IPS-18a (cell line): ENCODE measurements around the gene SEMA6A.

Source experiments
- H3K27ac ChIP-seq: one replicate; pipeline ENCODE4 v1.5.1; 2013; ENCODE audit warnings: low read length
- H3K27me3 ChIP-seq: one replicate; pipeline ENCODE4 v1.6.1; 2013; ENCODE audit warnings: mild to moderate bottlenecking, low read length; ENCODE audit not compliant: control insufficient read depth, insufficient read depth
- H3K36me3 ChIP-seq: one replicate; pipeline ENCODE4 v1.6.1; 2013; ENCODE audit warnings: low read depth, low read length; ENCODE audit not compliant: control insufficient read depth
- H3K4me1 ChIP-seq: one replicate; pipeline ENCODE4 v1.6.1; 2013; ENCODE audit warnings: low read depth, low read length; ENCODE audit not compliant: control insufficient read depth
- H3K4me3 ChIP-seq: one replicate; pipeline ENCODE4 v1.5.1; 2013; ENCODE audit warnings: low read length
- H3K9ac ChIP-seq: one replicate; pipeline ENCODE4 v1.6.1; 2013; ENCODE audit warnings: mild to moderate bottlenecking, low read length, moderate library complexity
- H3K9me3 ChIP-seq: one replicate; pipeline ENCODE4 v1.6.1; 2013; ENCODE audit warnings: low read depth, low read length; ENCODE audit not compliant: control insufficient read depth

Gene SEMA6A

GRCh38 chr5:116575326-116576052 lies 866 bp upstream of the SEMA6A start:
- no peaks in the 10 kb centered on the region for H3K36me3 ChIP-seq
- no peaks in the 10 kb centered on the region for H3K9me3 ChIP-seq
- peak overlapping the region; percentile 65 for H3K27ac ChIP-seq
- peak overlapping the region; percentile 87 for H3K9ac ChIP-seq
- peak overlapping the region; percentile 80 for H3K4me3 ChIP-seq
- no peaks in the 10 kb centered on the region for H3K27me3 ChIP-seq
- peaks cover 31% of the 10 kb centered on the region for H3K4me1 ChIP-seq

- H3K36me3 ChIP-seq, result no peaks in the 10 kb centered on the region
- peak overlapping the region; percentile 87 for H3K9ac ChIP-seq
- H3K4me1 ChIP-seq, result peaks cover 44% of the 10 kb centered on the region
- no peaks in the 10 kb centered on the region for H3K9me3 ChIP-seq
- no peaks in the 10 kb centered on the region for H3K27me3 ChIP-seq
- H3K4me3 ChIP-seq, result peak overlapping the region; percentile 80
- peak overlapping the region; percentile 25 for H3K27ac ChIP-seq
Observed at GRCh38 chr5:116573702-116574366, 789 bp downstream of the SEMA6A start.

GRCh38 chr5:116573279-116573701 lies 1.3 kb downstream of the SEMA6A start:
- Histone ChIP-seq H3K4me1 (peaks cover 44% of the 10 kb centered on the region), H3K36me3 (peaks cover 3% of the 10 kb centered on the region), H3K27me3 (no peaks in the 10 kb centered on the region), H3K9ac (peak overlapping the region; percentile 87), H3K4me3 (peak overlapping the region; percentile 80), H3K9me3 (no peaks in the 10 kb centered on the region), H3K27ac (peak overlapping the region; percentile 25)

GRCh38 chr5:116572350-116573278 lies 2.0 kb downstream of the SEMA6A start:
- Histone ChIP-seq H3K36me3 (peaks cover 10% of the 10 kb centered on the region), H3K4me3 (peak overlapping the region; percentile 80), H3K4me1 (peaks cover 49% of the 10 kb centered on the region), H3K9ac (peak overlapping the region; percentile 87), H3K9me3 (no peaks in the 10 kb centered on the region), H3K27me3 (no peaks in the 10 kb centered on the region), H3K27ac (peak overlapping the region; percentile 37)

GRCh38 chr5:116571568-116572349 lies 2.9 kb downstream of the SEMA6A start:
- Histone ChIP-seq H3K27me3 (no peaks in the 10 kb centered on the region), H3K9me3 (no peaks in the 10 kb centered on the region), H3K36me3 (peaks cover 11% of the 10 kb centered on the region), H3K9ac (peak overlapping the region; percentile 87), H3K4me3 (peak overlapping the region; percentile 80), H3K4me1 (peaks cover 49% of the 10 kb centered on the region), H3K27ac (no peak overlapping the region)

GRCh38 chr5:116569999-116570398 lies 4.6 kb downstream of the SEMA6A start:
- Histone ChIP-seq H3K9ac (no peak overlapping the region), H3K36me3 (peaks cover 19% of the 10 kb centered on the region), H3K27ac (no peak overlapping the region), H3K4me3 (peak overlapping the region; percentile 80), H3K9me3 (no peaks in the 10 kb centered on the region), H3K4me1 (peaks cover 64% of the 10 kb centered on the region), H3K27me3 (no peaks in the 10 kb centered on the region)

- Histone ChIP-seq H3K36me3 (peaks cover 19% of the 10 kb centered on the region), H3K4me1 (peaks cover 93% of the 10 kb centered on the region), H3K4me3 (no peak overlapping the region)
Observed at GRCh38 chr5:116567106-116567505, 7.5 kb downstream of the SEMA6A start.

GRCh38 chr5:116566251-116566650 lies 8.4 kb downstream of the SEMA6A start:
- no peaks in the 10 kb centered on the region for H3K9me3 ChIP-seq
- H3K36me3 ChIP-seq, result peaks cover 19% of the 10 kb centered on the region
- peak overlapping the region; percentile 25 for H3K9ac ChIP-seq
- H3K4me1 ChIP-seq, result peaks cover 98% of the 10 kb centered on the region
- H3K27ac ChIP-seq, result no peak overlapping the region
- peak overlapping the region; percentile 41 for H3K4me3 ChIP-seq
- no peaks in the 10 kb centered on the region for H3K27me3 ChIP-seq

More at GRCh38 chr5:116567106-116567505, 7.5 kb downstream of the SEMA6A start:
- Histone ChIP-seq H3K27me3 (no peaks in the 10 kb centered on the region), H3K9ac (no peak overlapping the region), H3K27ac (no peak overlapping the region), H3K9me3 (no peaks in the 10 kb centered on the region)

GRCh38 chr5:116564756-116565490 lies 9.7 kb downstream of the SEMA6A start:
- Histone ChIP-seq H3K27me3 (no peaks in the 10 kb centered on the region), H3K9ac (no peak overlapping the region), H3K4me3 (peak overlapping the region; percentile 41), H3K4me1 (peaks cover 98% of the 10 kb centered on the region), H3K36me3 (peaks cover 19% of the 10 kb centered on the region), H3K27ac (no peak overlapping the region), H3K9me3 (no peaks in the 10 kb centered on the region)

GRCh38 chr5:116564312-116564711 lies 10.3 kb downstream of the SEMA6A start:
- peaks cover 98% of the 10 kb centered on the region for H3K4me1 ChIP-seq
- peak overlapping the region; percentile 17 for H3K4me3 ChIP-seq
- no peaks in the 10 kb centered on the region for H3K27me3 ChIP-seq
- peaks cover 19% of the 10 kb centered on the region for H3K36me3 ChIP-seq
- H3K9ac ChIP-seq, result no peak overlapping the region
- no peak overlapping the region for H3K27ac ChIP-seq
- no peaks in the 10 kb centered on the region for H3K9me3 ChIP-seq
